Upper lobe of left lung (tissue), 4 donors: ENCODE results near the gene FNDC3B.

Source experiments
- CTCF ChIP-seq, 6 experiments: fragments of 450-650 bp in 4 of 6; fragments of 200-600 bp in 2 of 6; sonication (generic) in 2 of 6; IDR thresholded peaks; one replicate each; pipeline ENCODE4 v1.5.1; 2016 to 2019; ENCODE audit warnings: antibody characterized with exemption in 6 of 6
- POLR2A ChIP-seq, 4 donors: fragments of 450-650 bp; IDR thresholded peaks; one replicate each; pipeline ENCODE4 v1.5.1; 2016 to 2017; ENCODE audit warnings: antibody characterized with exemption in 4 of 4, mild to moderate bottlenecking in 2 of 4
- POLR2AphosphoS5 ChIP-seq, 2 donors: sonication (generic); formaldehyde crosslinking; IDR thresholded peaks; one replicate each; pipeline ENCODE4 v1.5.1; 2017; ENCODE audit warnings: antibody characterized with exemption in 2 of 2

- TF ChIP-seq CTCF (IDR thresholded peaks at IDR 0.05) (no peak), POLR2AphosphoS5 (IDR thresholded peaks at IDR 0.05) (no peak), POLR2A (IDR thresholded peaks at IDR 0.05) (no peak)
Observed at GRCh38 chr3:172221547-172221946, 182.2 kb downstream of the FNDC3B start.
